ENCODE results near the gene DGKH.
"Not testable (repeated sequence)": the region's sequence is repeated elsewhere in the genome, so short reads cannot be mapped to it uniquely, and the experiment has no call there.

Gene DGKH

GRCh38 chr13:42221121-42221765 is 172.8 kb downstream of the DGKH start:
- Mint-ChIP-seq H3K36me3 (ENCODE audit: low read depth) (peaks cover 15% of the 10 kb centered on the region), H3K9me3 (no peaks in the 10 kb centered on the region), H3K27ac (no peak overlapping the region), H3K27me3 (ENCODE audit: low read depth) (no peaks in the 10 kb centered on the region), H3K4me1 (ENCODE audit: low read depth) (no peaks in the 10 kb centered on the region), H3K4me3 (no peak overlapping the region)

GRCh38 chr13:42223681-42224080 is 175.2 kb downstream of the DGKH start:
- Mint-ChIP-seq H3K4me1 (ENCODE audit: low read depth) (peaks cover 2% of the 10 kb centered on the region), H3K36me3 (ENCODE audit: low read depth) (peaks cover 20% of the 10 kb centered on the region), H3K27me3 (ENCODE audit: low read depth) (no peaks in the 10 kb centered on the region), H3K9me3 (no peaks in the 10 kb centered on the region), H3K4me3 (no peak overlapping the region), H3K27ac (no peak overlapping the region)

GRCh38 chr13:42225051-42225450 is 176.6 kb downstream of the DGKH start:
- Mint-ChIP-seq H3K36me3 (ENCODE audit: low read depth) (peaks cover 27% of the 10 kb centered on the region), H3K4me3 (no peak overlapping the region), H3K9me3 (no peaks in the 10 kb centered on the region), H3K27me3 (ENCODE audit: low read depth) (no peaks in the 10 kb centered on the region), H3K27ac (no peak overlapping the region), H3K4me1 (ENCODE audit: low read depth) (peaks cover 2% of the 10 kb centered on the region)

- H3K9me3 Mint-ChIP-seq; H3K4me1 Mint-ChIP-seq (ENCODE audit: low read depth); H3K27me3 Mint-ChIP-seq (ENCODE audit: low read depth); H3K4me3 Mint-ChIP-seq; H3K27ac Mint-ChIP-seq: not testable (repeated sequence)
- peaks cover 27% of the 10 kb centered on the region for H3K36me3 Mint-ChIP-seq (ENCODE audit: low read depth)
These were observed 178.3 kb downstream of the DGKH start for GRCh38 chr13:42226759-42227158.

GRCh38 chr13:42228527-42228926 is 180.1 kb downstream of the DGKH start:
- Mint-ChIP-seq H3K27me3 (ENCODE audit: low read depth) (no peaks in the 10 kb centered on the region), H3K27ac (no peak overlapping the region), H3K9me3 (no peaks in the 10 kb centered on the region), H3K36me3 (ENCODE audit: low read depth) (peaks cover 27% of the 10 kb centered on the region), H3K4me1 (ENCODE audit: low read depth) (peaks cover 2% of the 10 kb centered on the region), H3K4me3 (no peak overlapping the region)

- Mint-ChIP-seq H3K27ac (no peak overlapping the region), H3K36me3 (ENCODE audit: low read depth) (peaks cover 25% of the 10 kb centered on the region), H3K4me3 (no peak overlapping the region), H3K4me1 (ENCODE audit: low read depth) (peaks cover 2% of the 10 kb centered on the region), H3K27me3 (ENCODE audit: low read depth) (no peaks in the 10 kb centered on the region), H3K9me3 (no peaks in the 10 kb centered on the region)
These were observed 180.8 kb downstream of the DGKH start for GRCh38 chr13:42229287-42229686.

GRCh38 chr13:42232671-42233070 is 184.2 kb downstream of the DGKH start:
- Mint-ChIP-seq H3K4me3 (no peak overlapping the region), H3K36me3 (ENCODE audit: low read depth) (peaks cover 15% of the 10 kb centered on the region), H3K4me1 (ENCODE audit: low read depth) (peaks cover 2% of the 10 kb centered on the region), H3K27me3 (ENCODE audit: low read depth) (no peaks in the 10 kb centered on the region), H3K9me3 (no peaks in the 10 kb centered on the region), H3K27ac (no peak overlapping the region)

- H3K36me3 Mint-ChIP-seq (ENCODE audit: low read depth): peaks cover 12% of the 10 kb centered on the region
- H3K27me3 Mint-ChIP-seq (ENCODE audit: low read depth): no peaks in the 10 kb centered on the region
- H3K27ac Mint-ChIP-seq: no peak overlapping the region
- H3K4me1 Mint-ChIP-seq (ENCODE audit: low read depth): no peaks in the 10 kb centered on the region
- no peaks in the 10 kb centered on the region for H3K9me3 Mint-ChIP-seq
- no peak overlapping the region for H3K4me3 Mint-ChIP-seq
These were observed 185.3 kb downstream of the DGKH start for GRCh38 chr13:42233726-42234125.

GRCh38 chr13:42239161-42239560 is 190.7 kb downstream of the DGKH start:
- Mint-ChIP-seq H3K27ac (no peak overlapping the region), H3K4me1 (ENCODE audit: low read depth) (no peaks in the 10 kb centered on the region), H3K36me3 (ENCODE audit: low read depth) (peaks cover 6% of the 10 kb centered on the region), H3K4me3 (no peak overlapping the region), H3K27me3 (ENCODE audit: low read depth) (no peaks in the 10 kb centered on the region), H3K9me3 (no peaks in the 10 kb centered on the region)

GRCh38 chr13:42239644-42240043 is 191.2 kb downstream of the DGKH start:
- Mint-ChIP-seq H3K27ac (no peak overlapping the region), H3K4me3 (no peak overlapping the region), H3K4me1 (ENCODE audit: low read depth) (no peaks in the 10 kb centered on the region), H3K9me3 (no peaks in the 10 kb centered on the region), H3K36me3 (ENCODE audit: low read depth) (peaks cover 2% of the 10 kb centered on the region), H3K27me3 (ENCODE audit: low read depth) (no peaks in the 10 kb centered on the region)

- Mint-ChIP-seq H3K4me1 (ENCODE audit: low read depth) (no peaks in the 10 kb centered on the region), H3K36me3 (ENCODE audit: low read depth) (no peaks in the 10 kb centered on the region), H3K27ac (no peak overlapping the region), H3K9me3 (no peaks in the 10 kb centered on the region), H3K27me3 (ENCODE audit: low read depth) (no peaks in the 10 kb centered on the region), H3K4me3 (no peak overlapping the region)
These were observed 198.1 kb downstream of the DGKH start for GRCh38 chr13:42246541-42246940.

GRCh38 chr13:42247883-42248282 is 199.4 kb downstream of the DGKH start:
- no peaks in the 10 kb centered on the region for H3K9me3 Mint-ChIP-seq
- H3K27me3 Mint-ChIP-seq (ENCODE audit: low read depth): no peaks in the 10 kb centered on the region
- H3K36me3 Mint-ChIP-seq (ENCODE audit: low read depth): no peaks in the 10 kb centered on the region
- H3K4me1 Mint-ChIP-seq (ENCODE audit: low read depth): no peaks in the 10 kb centered on the region
- no peak overlapping the region for H3K4me3 Mint-ChIP-seq
- H3K27ac Mint-ChIP-seq: no peak overlapping the region

- Mint-ChIP-seq H3K4me1 (ENCODE audit: low read depth) (peaks cover 7% of the 10 kb centered on the region), H3K27me3 (ENCODE audit: low read depth) (peaks cover 6% of the 10 kb centered on the region), H3K9me3 (peaks cover 11% of the 10 kb centered on the region), H3K36me3 (ENCODE audit: low read depth) (no peaks in the 10 kb centered on the region), H3K4me3 (no peak overlapping the region), H3K27ac (no peak overlapping the region)
These were observed 207.4 kb downstream of the DGKH start for GRCh38 chr13:42255886-42256285.

- H3K9me3 Mint-ChIP-seq: peaks cover 14% of the 10 kb centered on the region
- H3K4me3 Mint-ChIP-seq: no peak overlapping the region
- H3K36me3 Mint-ChIP-seq (ENCODE audit: low read depth): no peaks in the 10 kb centered on the region
- H3K4me1 Mint-ChIP-seq (ENCODE audit: low read depth): peaks cover 7% of the 10 kb centered on the region
- H3K27me3 Mint-ChIP-seq (ENCODE audit: low read depth): peaks cover 7% of the 10 kb centered on the region
- H3K27ac Mint-ChIP-seq: no peak overlapping the region
These were observed 210.3 kb downstream of the DGKH start for GRCh38 chr13:42258747-42259146.

- H3K9me3 Mint-ChIP-seq: peaks cover 14% of the 10 kb centered on the region
- peaks cover 8% of the 10 kb centered on the region for H3K27me3 Mint-ChIP-seq (ENCODE audit: low read depth)
- H3K4me1 Mint-ChIP-seq (ENCODE audit: low read depth): peaks cover 7% of the 10 kb centered on the region
- H3K36me3 Mint-ChIP-seq (ENCODE audit: low read depth): no peaks in the 10 kb centered on the region
- peak overlapping the region; percentile 56 for H3K27ac Mint-ChIP-seq
- no peak overlapping the region for H3K4me3 Mint-ChIP-seq
These were observed 211.1 kb downstream of the DGKH start for GRCh38 chr13:42259515-42259914.
